Fibroblast of skin of right biceps (primary cell): Measurements from ENCODE around the gene KIAA1210.

ENCODE experiments used
- DNase-seq: peaks from one replicate; pipeline ENCODE4 v3.0.0-alpha.2; 2013

KIAA1210 gene

DNA sequence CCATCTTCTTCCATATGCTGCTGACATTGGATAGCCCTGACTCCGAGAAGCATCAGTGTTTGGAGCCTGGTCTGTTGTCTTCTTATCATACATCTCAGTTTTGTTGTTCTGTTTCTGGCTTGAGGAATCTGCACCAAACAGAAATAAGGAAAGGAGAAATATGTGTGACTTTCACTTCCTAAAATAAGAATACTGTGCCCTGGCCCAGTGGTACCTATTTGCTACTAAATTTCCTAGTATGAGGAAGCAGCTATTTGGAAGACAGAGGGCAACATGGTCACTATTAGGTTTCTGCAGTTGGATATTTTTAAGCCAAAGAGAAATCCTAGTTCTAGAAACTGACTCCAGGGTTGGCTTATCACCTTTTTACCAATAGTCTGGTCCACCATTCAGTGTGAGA lies 38.0 kb downstream of the KIAA1210 start:
- no peak for DNase-seq

DNA sequence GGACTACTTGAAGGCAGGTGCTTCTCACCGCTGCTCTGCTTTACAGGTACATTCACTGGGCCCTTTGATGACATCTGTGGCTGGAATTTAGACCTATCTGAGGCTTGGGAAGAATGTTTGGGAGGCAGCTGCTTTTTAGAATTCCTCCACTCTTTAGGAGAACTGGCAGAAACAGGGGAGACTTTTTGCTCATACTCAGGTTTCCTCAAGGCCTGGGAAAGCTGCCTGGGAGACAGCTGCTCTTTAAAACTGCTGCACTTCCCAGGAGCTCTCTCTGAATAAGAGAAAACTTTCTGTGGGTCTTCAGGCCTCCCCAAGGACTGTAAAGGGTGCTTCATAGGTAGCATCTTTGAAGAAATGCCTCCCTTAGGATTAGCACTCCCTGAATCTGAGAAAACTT lies 40.5 kb downstream of the KIAA1210 start:
- no peak for DNase-seq

DNA sequence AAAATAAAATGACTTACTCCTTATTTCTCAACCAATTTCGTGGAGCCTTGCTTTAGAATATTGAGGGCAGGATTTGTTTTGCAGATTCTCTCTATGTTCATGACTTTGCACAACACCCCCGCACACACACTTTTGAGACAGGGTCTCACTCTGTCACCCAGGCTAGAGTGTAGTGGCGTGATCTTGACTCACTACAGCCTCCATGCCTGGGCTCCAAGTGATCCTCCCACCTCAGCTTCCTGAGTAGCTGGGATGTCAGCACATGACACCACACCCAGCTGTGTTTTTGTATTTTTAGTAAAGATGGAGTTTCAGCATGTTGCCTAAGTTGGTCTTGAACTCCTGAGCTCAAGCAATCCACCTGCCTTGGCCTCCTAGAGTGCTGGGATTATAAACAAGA lies 42.8 kb downstream of the KIAA1210 start:
- DNase-seq: no peak

DNA sequence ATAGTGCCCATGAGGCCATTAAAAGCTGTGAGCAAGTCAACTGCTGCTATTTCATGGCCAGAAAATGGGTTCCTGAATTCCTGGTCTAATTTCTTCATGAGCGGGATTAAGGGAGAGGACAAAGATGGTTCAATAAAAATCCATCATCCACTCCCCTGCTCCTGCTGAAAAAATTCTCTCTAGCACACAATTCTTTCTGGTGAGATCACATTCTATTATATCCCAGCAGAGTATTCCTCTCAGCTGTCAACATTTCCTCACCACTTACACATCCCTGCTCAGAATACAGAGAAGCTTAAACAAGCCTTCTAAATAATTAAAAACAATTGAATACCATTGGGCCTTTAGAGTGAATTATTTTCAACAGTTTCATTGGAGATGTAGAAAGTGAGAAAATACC lies 45.3 kb downstream of the KIAA1210 start:
- no peak for DNase-seq

DNA sequence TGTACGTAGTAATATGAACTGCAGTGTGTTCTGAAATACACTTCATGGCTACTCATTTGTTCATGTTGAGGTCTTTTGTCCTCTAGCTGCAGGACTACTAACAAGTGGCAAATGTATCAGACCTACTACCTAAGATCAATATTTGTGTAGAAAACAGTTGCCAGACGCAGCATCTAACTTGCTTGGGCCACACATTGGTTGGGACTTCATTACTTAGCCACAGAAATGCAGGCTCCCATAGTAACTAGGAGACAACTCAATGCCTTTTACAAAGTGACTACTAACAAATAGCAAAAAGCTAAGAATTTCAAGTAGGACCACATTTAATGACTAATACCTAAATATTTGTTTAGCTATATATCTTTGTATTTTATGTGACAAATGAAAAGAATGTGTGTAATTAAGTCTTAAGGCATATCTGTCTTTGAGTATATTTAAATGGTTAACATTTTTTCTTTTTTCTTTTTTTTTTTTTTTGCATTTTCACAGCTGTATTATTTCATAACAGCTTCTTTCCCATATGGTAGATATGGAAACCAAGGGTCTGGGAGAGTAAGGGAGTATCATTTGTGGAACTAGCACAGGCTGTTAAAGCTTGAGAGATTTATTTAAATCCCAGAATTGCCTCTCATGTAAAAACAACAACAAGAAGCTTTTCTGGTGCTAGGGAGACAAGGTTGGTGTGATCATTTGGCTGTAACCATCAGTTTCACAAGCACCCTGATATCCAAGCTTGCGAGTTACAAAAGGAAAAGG lies 52.2 kb downstream of the KIAA1210 start:
- DNase-seq: no peak

DNA sequence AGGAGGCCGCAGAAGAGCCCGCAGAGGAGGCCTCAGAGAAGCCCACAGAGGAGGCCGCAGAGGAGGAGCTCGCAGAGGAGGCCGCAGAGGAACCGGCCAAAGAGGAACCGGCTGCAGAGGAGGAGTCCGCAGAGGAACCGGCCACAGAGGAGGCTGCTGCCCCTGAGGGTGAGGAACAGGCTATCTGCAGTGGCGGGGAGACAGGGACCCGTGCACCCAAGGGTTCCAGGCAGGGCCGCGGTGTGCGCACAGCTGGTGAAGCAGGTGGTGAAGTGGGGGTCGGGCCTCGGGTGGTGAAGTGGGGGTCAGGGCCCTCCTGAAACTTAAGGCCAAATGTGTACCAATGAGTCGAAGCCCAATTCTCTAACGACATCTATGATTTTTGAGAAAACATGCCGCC lies 53.7 kb downstream of the KIAA1210 start:
- DNase-seq: no peak

DNA sequence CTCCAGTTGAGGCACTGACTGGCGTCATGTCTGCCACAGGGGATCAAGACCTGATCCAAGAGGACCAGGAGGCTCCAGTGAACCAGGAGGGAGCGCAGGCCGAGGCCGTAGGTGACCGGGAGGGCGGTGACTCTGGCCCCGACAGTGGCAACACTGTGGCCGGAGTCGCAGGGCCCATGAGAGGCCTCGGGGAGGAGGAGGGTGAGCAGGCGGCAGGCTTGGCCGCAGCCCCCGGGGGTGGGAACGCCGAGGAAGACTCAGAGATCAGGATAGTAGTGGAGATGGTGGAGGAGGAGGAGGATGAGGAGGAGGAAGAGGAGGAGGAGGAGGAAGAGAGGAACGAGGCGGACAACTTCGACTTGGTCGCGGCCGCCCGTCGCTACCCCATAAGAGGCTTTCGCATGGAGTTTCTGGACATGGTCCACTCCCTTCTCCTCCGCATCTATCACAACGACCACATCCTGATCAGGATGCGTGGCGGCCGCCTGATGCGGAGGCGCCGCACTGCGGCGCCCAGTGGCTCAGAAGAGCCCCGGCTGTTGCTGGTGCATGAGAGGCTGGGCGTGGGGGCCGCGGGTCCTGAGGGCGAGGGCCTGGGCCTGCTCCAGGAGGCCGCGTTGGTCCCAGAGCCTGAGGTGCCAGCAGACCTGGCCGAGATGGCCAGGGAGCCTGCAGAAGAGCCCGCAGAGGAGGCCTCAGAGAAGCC lies 54.3 kb downstream of the KIAA1210 start:
- DNase-seq: no peak

DNA sequence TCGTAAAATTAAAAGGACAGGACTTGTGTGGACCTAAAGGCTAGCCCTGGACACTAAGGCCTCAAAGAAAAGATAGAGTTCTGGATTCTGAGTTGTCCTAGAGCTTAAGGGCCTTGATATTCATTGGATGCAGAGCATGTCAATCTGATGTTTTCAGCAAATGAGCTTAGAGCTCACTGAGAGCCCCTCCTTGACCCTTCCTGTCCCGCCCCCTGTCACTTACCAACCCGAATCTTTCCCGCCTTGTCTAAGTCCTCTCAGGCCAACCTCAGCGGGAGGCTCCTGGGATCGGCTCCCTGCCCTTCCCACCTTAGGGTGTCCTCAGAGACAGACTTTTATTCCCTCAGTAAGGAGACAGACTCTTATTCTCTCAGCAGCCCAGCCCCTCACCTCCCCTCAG lies 54.9 kb downstream of the KIAA1210 start, which contains the start of gene CT47C1:
Gene CT47C1 (plus strand): TSS at position 250 of the 400 bp plus-strand sequence. CDS start 233 bp downstream, outside the sequence.
- no peak for DNase-seq

DNA sequence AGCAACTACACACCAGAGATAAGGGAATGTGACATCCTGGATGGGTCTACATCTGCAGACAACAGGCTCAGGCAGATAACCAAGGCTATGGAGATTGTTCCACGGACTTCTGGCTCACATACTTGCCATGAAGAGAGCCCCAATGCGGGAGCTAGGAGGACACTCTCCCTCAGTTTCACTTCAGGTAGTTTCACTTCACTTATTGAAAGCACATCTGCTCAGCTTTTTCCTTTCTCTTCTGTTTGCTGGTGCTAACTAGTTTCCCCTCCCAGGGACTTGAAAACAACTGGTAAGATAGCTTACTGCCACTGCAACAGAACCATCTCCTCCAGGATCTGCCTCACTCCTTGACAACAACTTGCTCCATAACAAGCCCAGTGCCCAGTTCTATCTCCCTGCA lies 56.2 kb downstream of the KIAA1210 start:
- no peak for DNase-seq

DNA sequence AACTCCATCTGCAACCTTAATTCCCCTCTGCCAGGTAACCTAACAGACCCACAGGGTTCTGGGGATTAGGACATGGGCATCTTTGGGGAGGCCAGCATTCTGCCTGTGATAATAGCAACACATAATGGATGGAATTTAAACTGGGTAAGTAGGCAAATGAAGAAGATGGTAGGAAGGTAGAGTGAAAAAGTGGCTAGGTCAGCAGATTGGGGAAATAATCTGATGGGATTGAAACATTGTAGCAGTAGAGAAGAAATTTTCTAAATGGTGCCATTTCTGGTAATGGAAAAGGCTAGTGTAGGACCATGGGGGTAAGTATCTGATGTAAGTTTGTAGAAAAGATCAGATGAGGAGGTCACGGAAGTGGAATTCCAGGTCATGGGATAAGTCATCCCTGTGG lies 57.9 kb downstream of the KIAA1210 start:
- no peak for DNase-seq

DNA sequence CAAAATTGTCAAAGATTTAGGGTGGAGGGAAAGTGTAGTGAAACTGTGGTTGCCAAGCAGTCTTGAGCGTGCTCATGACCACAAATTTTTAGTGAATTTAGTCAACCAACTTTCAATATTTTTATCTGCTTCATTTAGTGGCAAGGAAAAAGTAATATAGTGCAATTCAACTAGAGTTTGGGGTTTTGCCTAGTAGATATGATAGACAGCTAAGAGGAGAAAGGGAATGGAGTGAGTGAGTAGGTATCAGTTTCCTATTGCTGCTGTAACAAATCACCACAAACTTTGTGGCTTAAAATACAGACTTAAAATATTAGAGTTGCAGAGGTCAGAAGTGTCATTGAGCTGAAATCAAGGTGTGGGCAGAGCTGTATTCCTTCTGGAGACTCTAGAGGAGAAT lies 58.5 kb downstream of the KIAA1210 start:
- no peak for DNase-seq

DNA sequence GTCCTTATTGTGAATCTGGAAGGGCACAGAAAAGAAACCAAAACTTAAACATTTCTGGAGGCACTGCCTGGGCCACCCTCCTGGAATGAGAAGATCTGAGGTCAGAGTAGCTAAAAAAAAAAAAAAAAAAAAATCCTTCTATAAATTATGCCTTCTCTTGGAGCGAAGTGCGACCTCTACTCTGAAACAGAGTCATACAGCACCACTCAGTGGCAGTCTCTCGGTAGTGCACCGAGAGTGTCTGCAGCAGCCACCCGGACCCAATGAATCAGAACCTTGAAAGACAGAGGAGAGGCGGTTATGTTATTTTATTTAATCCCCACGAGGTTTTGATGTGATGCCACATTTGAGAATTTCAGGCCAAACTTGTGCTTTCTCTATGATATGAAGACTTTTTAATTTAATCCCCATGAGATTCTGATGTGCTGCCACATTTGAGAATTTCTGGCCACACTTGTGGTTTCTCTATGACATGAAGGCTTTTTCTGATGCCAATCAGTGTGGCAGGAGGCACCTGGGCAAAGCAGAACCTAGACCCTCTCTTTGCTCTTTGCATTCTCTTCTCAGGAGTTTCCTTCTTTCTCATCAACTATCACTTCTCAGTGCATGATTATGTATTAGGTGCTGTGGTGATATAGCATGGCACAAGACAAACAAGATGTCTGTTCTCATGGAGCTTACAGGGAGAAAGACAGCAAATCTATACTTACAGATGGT lies 60.4 kb downstream of the KIAA1210 start:
- DNase-seq: peak; percentile 46

DNA sequence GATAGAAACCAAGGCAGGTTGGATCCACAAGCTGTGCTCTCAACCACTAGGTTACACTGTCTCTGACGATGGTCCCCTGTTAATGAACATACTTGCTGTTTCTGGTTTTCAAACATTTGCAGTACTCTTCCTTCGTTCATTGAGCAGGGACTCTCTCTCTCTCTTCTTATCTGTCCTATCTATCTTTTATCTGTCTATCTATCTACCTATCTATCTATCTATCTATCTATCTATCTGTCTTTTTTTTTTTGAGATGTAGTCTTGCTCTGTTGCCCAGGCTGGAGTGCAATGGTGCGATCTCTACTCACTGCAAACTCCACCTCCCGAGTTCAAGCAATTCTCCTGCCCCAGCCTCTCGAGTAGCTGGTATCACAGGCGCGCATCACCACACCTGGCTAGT lies 64.2 kb downstream of the KIAA1210 start:
- DNase-seq: no peak

DNA sequence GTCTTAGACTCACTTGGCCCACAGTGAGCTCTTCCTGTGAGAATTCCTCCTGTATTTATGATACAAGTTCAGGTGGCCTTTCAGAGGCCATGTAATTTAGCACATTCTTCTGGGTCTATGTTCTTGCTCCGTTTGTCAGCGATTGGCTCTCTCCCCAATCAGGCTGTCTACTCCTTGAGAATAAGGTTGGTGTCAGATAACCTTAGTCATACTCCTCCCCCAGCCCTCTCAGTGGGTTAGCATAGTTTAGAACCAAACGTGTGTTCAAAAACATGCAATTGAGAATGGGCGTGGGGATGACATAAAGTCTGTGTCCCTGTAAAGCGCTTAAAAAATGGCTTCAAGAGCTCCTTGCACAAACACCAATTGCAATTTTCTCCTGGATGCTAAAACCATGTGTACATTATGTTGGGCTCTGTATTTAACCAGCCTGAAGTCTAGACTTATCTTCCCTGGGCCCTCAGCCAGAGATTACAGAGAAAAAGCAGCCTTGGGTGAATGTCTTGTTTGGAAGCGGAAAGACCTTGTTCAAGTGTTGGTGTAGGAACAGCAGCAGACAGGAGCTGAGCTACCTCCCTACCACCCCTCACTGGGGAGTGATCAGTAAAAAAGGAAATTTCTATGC lies 64.8 kb downstream of the KIAA1210 start:
- DNase-seq: peak; percentile 42

DNA sequence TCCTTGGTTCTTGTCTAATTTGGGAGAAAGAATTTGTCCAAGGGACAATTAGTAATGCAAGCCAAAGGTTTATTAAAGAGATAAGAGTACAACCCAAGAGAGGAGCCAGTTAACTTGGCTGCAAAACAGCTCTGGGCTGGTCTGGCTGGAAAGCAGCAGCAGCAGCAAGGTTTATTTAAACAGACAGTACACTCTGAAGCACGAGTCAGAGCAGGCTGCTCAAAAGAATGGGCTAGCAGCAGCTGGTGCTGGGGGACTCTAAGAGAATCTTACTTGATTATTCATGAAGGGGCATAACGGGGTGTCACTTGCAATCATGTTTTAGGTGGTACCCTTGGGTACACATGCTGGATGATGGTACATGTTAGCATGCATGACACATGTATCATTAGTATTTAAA lies 71.9 kb downstream of the KIAA1210 start:
- DNase-seq: no peak

DNA sequence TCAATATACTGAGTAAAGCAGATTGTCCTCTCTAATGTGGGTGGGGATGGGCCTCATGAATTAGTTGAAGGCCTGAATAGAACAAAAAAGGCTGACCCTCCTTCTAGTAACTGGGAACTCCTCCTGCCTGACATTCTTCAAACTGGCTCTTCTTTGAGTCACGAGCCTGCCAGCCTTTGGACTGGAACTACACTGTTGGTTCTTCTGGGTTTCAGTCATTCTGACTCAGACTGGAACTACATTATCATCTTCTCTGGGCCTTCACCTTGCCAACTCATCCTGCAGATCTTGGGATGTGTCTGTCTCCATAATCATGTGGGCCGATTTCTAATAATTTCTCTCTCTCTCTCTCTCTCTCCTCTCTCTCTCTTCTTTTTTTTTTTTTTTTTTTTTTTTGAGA lies 81.7 kb downstream of the KIAA1210 start:
- no peak for DNase-seq

DNA sequence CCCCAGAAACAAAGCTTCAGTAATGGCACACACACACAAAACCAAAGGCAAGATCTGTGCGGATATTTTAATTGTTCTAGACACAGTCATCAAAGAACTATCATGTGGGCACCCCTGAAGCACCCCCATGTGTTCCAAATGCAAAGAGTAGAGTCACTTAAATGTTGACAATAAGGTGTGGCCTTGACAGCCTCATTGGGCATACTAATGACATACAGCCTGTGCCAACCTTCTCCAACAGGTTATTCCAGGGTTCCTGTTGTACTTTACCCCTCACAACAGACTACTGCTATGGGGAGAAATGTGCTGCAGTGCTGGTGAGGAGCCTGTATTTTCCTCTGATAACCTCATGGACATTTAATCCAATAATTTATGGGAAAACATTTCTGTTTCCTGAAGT lies 84.6 kb downstream of the KIAA1210 start:
- no peak for DNase-seq

DNA sequence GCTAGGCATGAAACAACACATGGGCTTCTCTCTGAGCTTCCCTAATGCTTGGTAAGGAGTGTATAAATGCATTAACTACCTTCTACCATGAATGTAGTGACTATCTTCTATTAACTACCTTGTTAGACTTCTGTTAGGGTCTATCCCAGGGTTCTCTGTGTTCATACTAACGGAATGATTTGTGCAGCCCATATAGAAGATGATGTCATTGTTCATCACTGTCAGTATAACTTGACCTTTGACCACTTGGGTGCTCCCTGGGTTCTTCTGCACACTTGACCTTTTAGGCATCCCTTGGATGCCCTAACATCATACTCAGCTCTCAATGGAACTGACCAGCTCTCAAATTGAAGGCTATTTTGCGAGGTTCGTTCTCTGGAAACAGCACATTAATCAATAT lies 85.6 kb downstream of the KIAA1210 start:
- no peak for DNase-seq

DNA sequence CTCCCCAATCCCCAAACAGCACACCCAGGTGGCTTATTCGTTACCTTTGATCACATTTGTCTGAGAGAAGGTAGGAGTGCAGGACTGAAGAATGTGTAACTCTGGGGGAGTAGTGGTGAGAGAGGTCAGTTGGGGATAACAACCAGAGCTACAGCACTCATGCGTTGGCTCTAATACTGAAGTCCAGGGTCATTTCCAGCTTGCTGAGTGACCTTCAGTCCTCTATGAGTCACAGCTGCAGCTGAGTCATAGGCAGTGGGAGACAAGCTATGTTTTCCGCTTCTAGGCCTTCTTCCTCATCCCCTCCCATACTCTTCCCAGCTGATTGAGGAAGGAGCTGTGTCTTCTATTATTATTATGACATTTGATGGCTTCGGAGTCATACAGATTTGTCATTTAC lies 86.4 kb downstream of the KIAA1210 start:
- DNase-seq: peak; percentile 48

DNA sequence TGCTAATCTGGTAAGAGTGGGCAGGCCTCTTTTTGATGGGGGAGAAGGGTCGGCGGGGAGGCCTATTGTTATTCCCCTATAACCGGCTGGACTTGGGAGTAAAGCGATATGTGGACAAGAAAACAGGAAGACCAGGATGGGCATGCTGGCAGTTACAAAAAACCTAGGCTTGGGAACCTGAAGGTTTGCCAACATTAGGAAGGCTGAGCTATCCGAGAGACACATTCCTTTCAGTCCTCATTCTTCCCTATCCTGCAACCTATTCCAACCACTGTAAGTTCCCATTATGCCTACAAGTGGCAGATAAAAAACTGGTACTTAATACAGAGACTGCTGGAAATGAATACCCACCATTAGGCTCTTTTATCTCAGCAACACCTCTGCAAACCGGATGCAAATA lies 87.2 kb downstream of the KIAA1210 start:
- no peak for DNase-seq

DNA sequence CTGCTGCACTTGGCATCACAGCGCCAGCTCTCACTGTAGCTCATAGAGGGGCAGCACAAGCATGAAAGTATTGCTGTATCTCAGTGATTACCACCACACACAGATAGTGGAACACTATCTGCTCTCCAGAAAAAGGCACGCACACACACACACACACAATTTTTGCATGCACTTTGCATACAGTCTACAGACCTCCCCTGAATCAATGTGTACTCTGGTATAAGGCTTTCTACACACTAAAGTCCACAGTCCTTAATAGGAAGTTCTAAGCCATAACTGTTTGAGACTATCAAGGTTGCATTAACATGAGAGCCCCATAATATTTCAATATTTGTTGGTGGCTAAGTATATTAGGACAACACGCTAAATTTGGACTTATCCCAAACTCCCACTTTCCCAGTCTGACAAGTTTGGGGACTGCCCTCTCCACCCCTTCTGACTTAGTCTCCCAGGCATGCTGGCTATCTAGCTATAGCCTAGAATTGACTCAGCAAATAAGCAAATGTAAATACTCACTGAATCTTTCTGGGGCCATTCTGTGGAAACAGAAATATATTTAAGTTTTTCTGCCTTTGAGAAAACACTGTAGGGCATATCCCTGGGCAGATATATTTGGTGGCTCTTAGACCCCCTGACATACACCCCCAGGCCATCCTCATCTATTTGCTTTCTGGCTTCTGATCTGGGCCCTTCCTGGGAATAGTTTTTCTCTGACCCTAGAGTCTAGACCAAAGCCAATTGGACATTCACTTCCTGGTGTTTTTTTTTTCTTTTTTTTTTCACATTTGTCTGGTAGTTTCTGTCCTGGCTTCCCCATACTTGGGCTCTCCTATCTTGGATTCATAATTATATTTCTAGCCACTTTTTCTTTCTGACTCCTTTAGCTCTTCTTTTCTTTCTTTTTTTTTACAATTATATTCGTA lies 91.2 kb downstream of the KIAA1210 start:
- no peak for DNase-seq

DNA sequence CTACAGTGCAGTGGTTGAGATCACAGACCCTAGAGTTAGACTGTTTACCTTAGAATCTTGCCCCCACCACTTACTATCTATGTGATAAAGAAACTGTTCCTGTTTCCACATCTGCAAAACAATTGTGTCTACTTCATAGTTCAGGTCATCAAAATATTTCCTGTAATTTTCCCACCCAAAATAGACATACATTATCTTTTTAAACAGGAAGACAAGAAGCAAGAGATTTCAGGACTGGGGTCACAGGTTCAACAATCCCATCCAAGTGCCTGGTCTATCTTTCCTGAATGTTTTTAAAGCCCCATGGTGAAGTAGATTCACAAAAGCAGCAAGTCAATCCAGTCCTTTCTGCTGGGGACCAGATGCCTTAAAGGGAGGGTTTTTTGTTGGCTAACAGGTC lies 96.6 kb downstream of the KIAA1210 start:
- no peak for DNase-seq
